HG03457 (cell line): Measurements from ENCODE around the gene ARID1B.
A peak's percentile ranks its signal among the peaks of the same experiment; 100 is the strongest.

Experiments used
- ATAC-seq: cut with Tn5 transposase; IDR thresholded peaks from one replicate; pipeline ENCODE4 v1.9.1; 2021; ENCODE audit warnings: moderate number of reproducible peaks; ENCODE audit not compliant: unreplicated experiment

Gene ARID1B

GRCh38 chr6:157014871-157015270 is 237.7 kb downstream of the ARID1B start:
- ATAC-seq: no peak

GRCh38 chr6:157017022-157017421 is 239.8 kb downstream of the ARID1B start:
- no peak for ATAC-seq

- no peak for ATAC-seq
These were observed 240.7 kb downstream of the ARID1B start for GRCh38 chr6:157017861-157018260.

- no peak for ATAC-seq
These were observed 242.0 kb downstream of the ARID1B start for GRCh38 chr6:157019115-157019641.

GRCh38 chr6:157019733-157020132 is 242.6 kb downstream of the ARID1B start:
- ATAC-seq: no peak

GRCh38 chr6:157020398-157020797 is 243.2 kb downstream of the ARID1B start:
- ATAC-seq: no peak

GRCh38 chr6:157020881-157021343 is 243.7 kb downstream of the ARID1B start:
- peak; percentile 31 for ATAC-seq

GRCh38 chr6:157021344-157021992 is 244.3 kb downstream of the ARID1B start:
- ATAC-seq: peak; percentile 69

- peak; percentile 37 for ATAC-seq
These were observed 245.0 kb downstream of the ARID1B start for GRCh38 chr6:157021993-157022740.

GRCh38 chr6:157023958-157024357 is 246.8 kb downstream of the ARID1B start:
- ATAC-seq: no peak

GRCh38 chr6:157024745-157025144 is 247.6 kb downstream of the ARID1B start:
- ATAC-seq: no peak

GRCh38 chr6:157025437-157025836 is 248.3 kb downstream of the ARID1B start:
- no peak for ATAC-seq

- ATAC-seq: peak; percentile 51
These were observed 253.0 kb downstream of the ARID1B start for GRCh38 chr6:157029980-157030690.

GRCh38 chr6:157030755-157031154 is 253.6 kb downstream of the ARID1B start:
- no peak for ATAC-seq

GRCh38 chr6:157032923-157033322 is 255.7 kb downstream of the ARID1B start:
- ATAC-seq: no peak

GRCh38 chr6:157033428-157034140 is 256.4 kb downstream of the ARID1B start:
- no peak for ATAC-seq

GRCh38 chr6:157034436-157035230 is 257.5 kb downstream of the ARID1B start:
- no peak for ATAC-seq

- no peak for ATAC-seq
These were observed 258.4 kb downstream of the ARID1B start for GRCh38 chr6:157035546-157035945.

- no peak for ATAC-seq
These were observed 259.1 kb downstream of the ARID1B start for GRCh38 chr6:157036245-157036711.

- no peak for ATAC-seq
These were observed 260.0 kb downstream of the ARID1B start for GRCh38 chr6:157037165-157037564.
